ENCODE results near the gene TEF. TPM values are rescaled to one million over a fixed set of nuclear protein-coding genes. Genes with fewer than 3 reads are reported as not detected.

The TEF gene
- polyA plus RNA-seq, 1 of the 3 experiments (the other 2 are of a cell fraction), result 3.6 TPM

DNA sequence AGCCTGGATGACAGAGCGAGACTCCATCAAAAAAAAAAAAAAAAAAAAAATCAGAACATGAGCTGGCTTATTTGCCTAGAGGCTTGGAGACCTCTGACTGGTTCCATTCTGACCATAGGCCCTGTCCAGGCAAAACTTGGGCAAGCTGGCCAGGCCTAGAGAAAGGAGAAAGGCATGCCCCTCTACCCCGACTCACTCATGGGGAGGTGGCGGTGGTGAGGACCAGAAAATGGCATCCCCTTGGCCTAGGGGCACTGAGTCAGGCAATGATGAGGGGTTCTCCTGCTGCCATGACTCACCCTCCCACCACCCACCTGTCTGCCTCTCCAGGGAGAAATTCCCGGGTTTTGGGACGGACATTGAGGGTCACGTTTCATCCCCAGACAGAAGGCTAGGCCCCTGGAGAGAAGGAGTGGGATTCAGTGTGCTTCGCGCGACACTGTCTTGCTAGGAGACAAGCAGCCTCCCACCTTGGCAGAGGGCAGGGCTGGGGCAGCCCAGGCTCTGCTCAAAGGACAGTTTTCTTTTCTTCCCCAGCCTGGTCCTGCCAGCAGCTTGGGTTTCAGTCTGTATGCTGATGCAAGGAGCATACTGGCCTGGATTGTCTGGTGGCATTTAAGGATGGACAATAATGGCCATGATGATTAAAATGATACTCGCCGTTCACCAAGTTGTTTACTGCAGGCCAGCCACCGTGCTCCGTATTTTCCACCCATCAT, 47.6 kb downstream of the TEF start:
- no peaks in the 10 kb centered on the region for H3K4me1 ChIP-seq (ENCODE audit: control insufficient read depth in 1 of 2, insufficient read depth in 2 of 2, low read depth in 1 of 2, low read length in 1 of 2)
- whole genome bisulfite sequencing (ENCODE audit: low lambda C conversion rate), result 94% methylated on average over 5 of the region's 13 CpGs
- DNase-seq, result no peak
- H3K27me3 ChIP-seq (ENCODE audit: insufficient read depth), result no peaks in the 10 kb centered on the region
- peaks cover 0 to 3% of the 10 kb centered on the region in 2 experiments for H3K36me3 ChIP-seq (replicated peaks in 1 of 2; ENCODE audit: control insufficient read depth in 1 of 2, insufficient read depth in 2 of 2, low read length in 1 of 2)
- no peaks in the 10 kb centered on the region for H3K79me2 ChIP-seq (ENCODE audit: insufficient read depth)
- H2AFZ ChIP-seq (ENCODE audit: low read depth), result no peak overlapping the region
- H3K9me3 ChIP-seq, result no peaks in the 10 kb centered on the region
- CTCF ChIA-PET, result no interaction called here
- POLR2A ChIA-PET, result interaction anchor here (0.7 kb wide), 1 partner anchor 89 kb away, joined by 3 read pairs; no protein-coding TSS in a partner anchor
- H3K9ac ChIP-seq, result no peak overlapping the region
- no peak overlapping the region for H3K27ac ChIP-seq (ENCODE audit: low read depth in 2 of 2, low read length in 1 of 2)
- no peaks in the 10 kb centered on the region for H3F3A ChIP-seq (replicated peaks; ENCODE audit: insufficient read depth)
- H3K4me3 ChIP-seq (ENCODE audit: low read depth in 2 of 2, low read length in 1 of 2), result no peak overlapping the region
- H4K20me1 ChIP-seq (ENCODE audit: insufficient read depth), result no peaks in the 10 kb centered on the region
- no peak overlapping the region for H3K4me2 ChIP-seq
- H3K9me2 ChIP-seq, result no peaks in the 10 kb centered on the region
- TF ChIP-seq REST (IDR thresholded peaks at IDR 0.05; ENCODE audit: low read depth, low read length) (no peak), IRF3 (IDR thresholded peaks at IDR 0.05; ENCODE audit: low read depth, low read length) (no peak), FOSL2 (IDR thresholded peaks at IDR 0.05; ENCODE audit: borderline replicate concordance, low read depth) (no peak), RFX5 (IDR thresholded peaks at IDR 0.05; ENCODE audit: low read length) (no peak), EZH2phosphoT487 (IDR thresholded peaks at IDR 0.05; ENCODE audit: borderline replicate concordance, low read depth) (no peak), RCOR1 (IDR thresholded peaks at IDR 0.05; ENCODE audit: low read length) (no peak), EP300 (IDR thresholded peaks at IDR 0.05; ENCODE audit: borderline replicate concordance in 1 of 2, low read depth in 1 of 2, low read length in 1 of 2) (no peak), NRF1 (IDR thresholded peaks at IDR 0.05; ENCODE audit: low read depth, low read length) (no peak), SMC3 (IDR thresholded peaks at IDR 0.05; ENCODE audit: low read depth, low read length) (no peak), JUND (IDR thresholded peaks at IDR 0.05) (no peak), NFIC (IDR thresholded peaks at IDR 0.05; ENCODE audit: borderline replicate concordance) (no peak), CTCF (IDR thresholded peaks at IDR 0.05) (no peak), GABPA (IDR thresholded peaks at IDR 0.05; ENCODE audit: low read depth) (no peak), FOXM1 (IDR thresholded peaks at IDR 0.05; ENCODE audit: low read depth) (no peak)
- TF ChIP-seq, protein P1, sequence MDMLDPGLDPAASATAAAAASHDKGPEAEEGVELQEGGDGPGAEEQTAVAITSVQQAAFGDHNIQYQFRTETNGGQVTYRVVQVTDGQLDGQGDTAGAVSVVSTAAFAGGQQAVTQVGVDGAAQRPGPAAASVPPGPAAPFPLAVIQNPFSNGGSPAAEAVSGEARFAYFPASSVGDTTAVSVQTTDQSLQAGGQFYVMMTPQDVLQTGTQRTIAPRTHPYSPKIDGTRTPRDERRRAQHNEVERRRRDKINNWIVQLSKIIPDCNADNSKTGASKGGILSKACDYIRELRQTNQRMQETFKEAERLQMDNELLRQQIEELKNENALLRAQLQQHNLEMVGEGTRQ (IDR thresholded peaks at IDR 0.05; ENCODE audit: borderline replicate concordance, low read depth, low read length), result no peak

Data from SK-N-SH (cell line).